HG03460 (cell line): Measurements from ENCODE around the gene GPR157.
"Not testable (repeated sequence)": the region's sequence is repeated elsewhere in the genome, so short reads cannot be mapped to it uniquely, and the experiment has no call there.

Experiments
- ATAC-seq: cut with Tn5 transposase; IDR thresholded peaks from one replicate; pipeline ENCODE4 v1.9.1; 2021; ENCODE audit not compliant: unreplicated experiment

The GPR157 gene

DNA sequence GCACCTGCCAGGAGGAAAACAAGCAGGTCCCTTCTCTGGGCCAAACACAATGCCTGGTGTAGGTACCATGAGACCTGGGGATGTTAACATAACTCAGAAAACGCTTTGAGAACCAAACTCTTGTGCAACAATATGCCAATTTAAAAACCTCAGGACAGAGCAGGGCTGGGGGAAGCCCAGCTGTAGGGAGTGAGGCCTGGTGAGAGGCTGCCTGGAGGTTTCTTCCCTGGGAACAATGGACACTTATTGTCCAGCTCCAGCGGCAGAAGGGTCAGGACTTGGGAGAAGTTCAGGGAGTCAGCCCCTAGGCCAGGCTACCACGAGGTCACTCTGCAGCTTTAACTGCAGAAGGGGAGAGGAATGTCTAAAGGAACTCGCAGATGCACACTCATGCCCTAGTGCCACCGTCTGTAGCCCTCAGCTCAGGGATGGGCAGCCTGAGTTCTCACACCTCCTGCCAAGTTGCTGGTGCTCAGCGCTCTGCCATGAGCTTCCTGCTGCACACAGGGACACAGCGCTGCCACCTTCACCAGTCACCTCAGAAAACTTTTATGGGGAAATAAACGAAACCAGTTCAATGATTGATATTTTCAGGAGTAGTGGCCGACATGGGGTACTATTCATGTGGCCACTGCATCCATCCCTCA is 8.5 kb downstream of the GPR157 start:
- no peak for ATAC-seq

- ATAC-seq: no peak
Observed at GRCh38 chr1:9119745-9120144, 9.2 kb downstream of the GPR157 start.

DNA sequence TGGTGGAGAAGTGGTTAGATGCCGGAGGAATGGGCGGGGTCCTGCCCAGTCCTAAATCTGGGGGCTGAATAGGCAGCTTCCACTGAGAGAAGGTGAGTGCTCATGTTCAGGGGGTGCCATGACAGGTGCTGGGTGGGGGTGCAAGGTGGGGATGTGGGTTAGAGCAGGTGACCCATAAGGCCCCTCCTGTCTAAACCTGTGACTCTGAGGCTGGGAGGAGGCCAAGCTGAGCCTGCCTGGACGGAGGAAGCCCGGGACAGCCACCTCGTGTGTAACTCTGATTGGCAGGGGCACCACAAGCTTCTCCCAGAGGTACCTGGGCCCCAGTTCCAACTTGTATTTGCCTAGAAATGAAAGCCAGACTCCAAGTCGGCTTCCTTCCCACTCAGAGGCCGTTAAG is 10.7 kb downstream of the GPR157 start:
- no peak for ATAC-seq

GRCh38 chr1:9115351-9116205 is 13.3 kb downstream of the GPR157 start:
- ATAC-seq: no peak

GRCh38 chr1:9112961-9113880 is 15.7 kb downstream of the GPR157 start:
- no peak for ATAC-seq

DNA sequence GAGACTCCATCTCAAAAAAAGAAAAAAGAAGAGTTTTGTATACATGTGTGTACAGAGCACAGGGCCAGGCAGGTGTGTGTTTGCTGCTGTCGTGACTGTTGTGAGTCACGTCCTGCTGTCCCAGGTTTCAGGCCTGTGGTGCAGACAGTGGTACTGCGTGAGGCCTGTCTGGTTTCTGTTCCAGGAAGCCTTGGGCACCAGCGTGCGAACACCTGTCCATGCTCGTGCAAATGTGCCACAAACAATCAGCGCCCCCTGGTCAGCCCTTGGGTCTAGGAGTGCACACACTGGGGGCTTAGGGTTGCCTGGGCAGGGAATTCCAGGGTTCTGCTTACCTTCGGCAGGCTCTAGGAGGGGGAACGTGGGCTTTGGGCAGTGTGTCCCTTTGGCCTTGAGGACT is 16.9 kb downstream of the GPR157 start:
- ATAC-seq: no peak

DNA sequence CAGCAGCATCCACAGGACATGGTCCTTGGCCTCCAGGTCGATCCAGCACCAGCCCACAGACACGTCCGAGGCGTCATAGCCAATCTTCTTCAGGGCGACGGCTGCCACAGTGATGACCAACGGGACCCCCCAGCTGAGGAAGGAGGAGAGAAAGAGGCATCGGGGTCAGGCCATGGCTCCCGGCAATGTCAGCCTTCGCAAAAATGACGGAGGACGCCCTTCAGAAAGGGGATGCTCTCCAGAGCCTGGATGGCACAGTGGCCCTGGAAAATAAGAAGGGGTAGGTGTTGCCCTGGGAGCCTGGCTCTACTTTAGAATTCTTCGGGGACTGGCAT is 17.6 kb downstream of the GPR157 start:
- ATAC-seq: no peak

DNA sequence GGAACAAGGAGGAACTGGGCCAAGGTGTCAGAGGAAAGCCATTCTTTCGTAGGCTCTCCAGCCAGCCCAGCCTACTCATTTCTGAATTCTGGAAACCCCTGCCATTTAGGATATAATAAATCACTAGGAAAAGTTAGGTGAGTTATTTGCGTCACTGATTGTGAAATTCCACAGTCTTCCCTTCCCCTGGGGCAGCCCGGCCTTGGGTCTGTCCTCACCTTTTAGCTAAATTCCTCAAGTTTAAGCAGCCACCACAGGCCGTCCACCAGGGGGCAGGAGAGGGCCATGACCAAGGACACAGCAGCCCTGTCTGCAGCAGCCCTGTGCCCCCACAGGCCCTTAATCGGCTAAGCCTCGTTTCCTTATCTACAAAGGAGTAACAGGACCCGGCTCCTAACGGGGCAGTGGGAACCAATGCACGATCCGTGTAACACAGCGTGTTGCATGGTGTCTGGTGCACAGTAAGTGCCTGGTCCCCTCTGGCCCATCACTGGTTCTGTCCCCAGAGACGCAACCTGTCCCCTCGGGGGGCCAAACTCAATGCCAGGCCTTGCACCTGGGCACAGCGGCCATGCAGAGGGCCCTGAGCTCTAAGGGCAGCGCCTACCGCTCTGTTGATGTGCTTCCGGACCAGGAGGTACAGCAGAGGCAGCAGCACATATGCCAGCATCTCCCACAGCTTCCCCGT is 18.1 kb downstream of the GPR157 start:
- ATAC-seq: no peak

DNA sequence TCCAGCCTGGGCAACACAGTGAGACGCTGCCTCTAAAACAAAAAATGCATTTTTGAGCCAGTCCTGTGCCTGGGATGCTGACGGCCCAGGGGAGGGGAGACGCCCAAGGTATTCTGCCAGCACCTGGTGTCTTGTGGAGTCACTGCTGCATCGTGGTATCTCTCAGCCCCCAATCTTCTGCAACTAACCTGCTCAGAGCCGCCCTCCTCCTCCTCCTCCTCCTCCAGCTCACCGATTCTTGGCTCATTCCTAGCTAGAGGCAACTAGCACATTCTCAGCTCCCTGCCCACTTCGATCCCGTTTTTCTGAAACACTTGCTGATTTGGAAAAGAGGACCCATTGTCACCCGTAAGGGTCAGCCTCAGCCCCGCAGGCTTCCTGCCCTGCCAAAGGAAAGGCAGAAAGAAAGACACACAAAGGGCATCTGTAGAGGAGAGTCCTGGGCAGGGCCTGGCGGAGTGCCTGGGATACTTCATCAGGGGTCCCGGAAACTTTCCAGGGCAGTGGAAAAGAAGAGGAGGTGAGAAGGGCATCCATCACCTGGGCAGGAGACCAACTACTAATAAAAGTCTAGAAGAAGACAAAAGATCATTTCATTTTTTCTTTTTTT is 20.7 kb downstream of the GPR157 start:
- ATAC-seq: no peak

- ATAC-seq: no peak
Observed at GRCh38 chr1:9107136-9107535, 21.8 kb downstream of the GPR157 start.

GRCh38 chr1:9106286-9106685 is 22.6 kb downstream of the GPR157 start:
- ATAC-seq: no peak

DNA sequence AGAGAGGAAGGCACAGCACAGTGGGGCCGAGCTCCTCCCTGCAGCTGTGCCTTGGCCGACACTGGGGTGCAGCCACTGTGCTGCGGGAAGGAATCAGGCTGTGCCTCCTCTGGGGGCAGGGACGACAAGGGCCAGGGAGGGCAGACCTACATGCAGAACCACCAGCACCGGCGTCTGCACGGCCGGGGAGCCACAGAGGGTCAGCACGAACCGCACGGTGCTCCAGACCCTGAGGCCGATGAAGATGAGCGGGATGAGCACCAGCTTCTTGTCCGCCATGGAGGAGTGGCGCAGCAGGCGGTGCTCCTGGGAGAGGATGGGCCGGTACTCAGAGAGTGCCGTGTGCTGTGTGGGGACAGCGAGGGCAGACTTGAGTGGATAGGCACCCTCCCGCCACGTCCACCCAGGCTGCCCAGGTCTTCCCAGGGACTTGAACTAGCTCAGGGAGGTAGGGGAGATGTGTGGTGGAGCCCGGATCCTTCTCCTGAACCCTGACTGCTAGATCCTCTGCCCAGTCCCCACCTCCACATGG is 23.5 kb downstream of the GPR157 start:
- ATAC-seq: no peak

GRCh38 chr1:9101510-9102146 is 27.3 kb downstream of the GPR157 start:
- no peak for ATAC-seq

DNA sequence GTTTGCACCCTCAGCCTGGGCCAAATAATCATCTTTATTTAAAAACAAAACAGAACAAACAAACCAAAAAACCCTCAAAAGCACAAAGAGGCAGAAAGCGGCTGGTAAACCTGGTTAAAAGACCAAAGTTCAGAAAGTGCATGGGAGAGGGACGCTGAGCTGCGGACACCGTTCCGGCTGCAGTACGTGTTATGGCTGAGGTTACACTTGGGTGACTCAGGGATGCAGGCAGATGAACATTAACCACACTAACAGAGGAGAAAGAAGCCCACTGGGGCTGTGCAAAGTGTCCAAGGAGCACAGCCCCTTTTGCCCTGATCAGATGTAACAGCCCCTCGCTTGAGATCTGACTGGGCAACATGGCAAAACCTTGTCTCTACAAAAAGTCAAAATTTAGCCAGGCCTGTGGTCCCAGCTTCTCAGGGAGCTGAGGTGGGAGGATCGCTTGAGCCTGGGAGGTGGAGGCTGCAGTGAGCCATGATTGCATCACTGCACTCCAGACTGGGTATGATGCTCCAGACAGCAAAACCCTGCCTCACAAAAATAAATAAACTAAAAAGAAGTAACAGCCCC is 28.3 kb downstream of the GPR157 start:
- no peak for ATAC-seq

DNA sequence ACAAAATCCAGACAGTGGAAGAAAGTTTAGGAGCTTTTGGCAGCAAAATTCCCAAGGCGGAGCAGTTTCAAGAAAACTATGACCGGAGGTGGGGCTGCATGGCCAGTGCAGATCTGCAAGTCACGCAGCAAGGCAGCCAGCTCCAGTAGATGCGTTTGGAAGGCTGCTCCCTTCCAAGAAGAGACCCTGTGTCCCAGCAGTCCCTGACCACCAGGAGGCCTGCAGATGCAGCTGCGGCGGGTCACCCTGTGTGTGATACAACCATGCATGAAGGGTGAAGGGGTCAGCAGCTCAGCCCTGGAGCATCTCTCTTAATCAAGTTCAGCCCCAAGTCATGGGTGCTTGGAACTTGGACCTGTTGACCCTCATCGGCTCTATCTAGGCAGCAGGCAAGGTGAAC is 29.3 kb downstream of the GPR157 start:
- ATAC-seq: no peak

DNA sequence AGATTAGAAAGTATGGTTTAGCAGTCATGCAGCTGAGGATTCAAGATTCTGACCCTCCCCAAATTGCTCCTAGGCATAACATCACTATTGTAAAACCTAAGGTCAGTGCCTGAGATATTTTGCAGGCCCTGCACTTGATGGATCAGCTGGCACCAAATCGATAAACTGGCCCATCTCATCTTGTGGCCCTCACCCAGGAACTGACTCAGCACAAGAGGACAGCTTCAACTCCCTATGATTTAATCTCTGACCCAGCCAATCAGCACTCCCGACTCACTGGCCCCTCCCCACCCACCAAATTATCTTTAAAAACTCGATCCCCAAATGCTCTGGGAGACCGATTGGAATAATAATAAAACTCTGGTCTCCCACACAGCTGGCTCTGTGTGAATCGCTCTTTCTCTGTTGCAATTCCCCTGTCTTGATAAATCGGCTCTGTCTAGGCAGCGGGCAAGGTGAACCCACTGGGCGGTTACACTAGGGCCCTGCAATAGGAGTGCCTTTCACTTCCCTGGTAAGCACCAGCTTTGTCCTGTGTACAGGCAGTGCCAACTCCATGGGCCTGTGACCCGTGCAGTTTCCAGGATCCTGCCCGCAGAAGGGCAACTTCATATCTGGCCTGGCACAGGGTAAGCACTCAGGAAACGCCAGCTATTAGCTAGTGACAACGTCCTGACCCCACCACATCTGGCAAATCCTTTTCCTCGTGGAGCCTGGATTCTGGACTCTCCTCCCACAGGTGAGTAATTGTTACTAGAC is 30.8 kb downstream of the GPR157 start:
- ATAC-seq: no peak

DNA sequence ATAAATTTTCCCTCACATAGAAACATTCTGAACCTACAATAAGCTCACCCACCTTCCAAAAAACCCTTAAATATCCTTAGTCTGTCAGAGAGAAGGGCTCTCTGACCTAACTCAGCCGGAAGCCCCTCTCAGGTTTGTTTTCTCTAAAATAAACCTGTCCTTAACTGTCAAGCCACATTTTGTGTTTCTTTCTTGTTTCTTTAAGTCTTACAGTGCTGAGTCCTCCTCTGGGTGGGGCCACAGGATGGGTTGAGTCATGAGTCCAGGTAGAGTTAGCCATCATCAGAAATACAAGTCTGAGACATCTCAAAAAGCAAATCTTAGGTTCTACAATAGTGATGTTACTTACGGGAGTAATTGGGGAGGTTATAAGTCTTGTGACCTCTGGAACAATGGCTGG is 33.1 kb downstream of the GPR157 start:
- no peak for ATAC-seq

GRCh38 chr1:9093996-9094595 is 34.8 kb downstream of the GPR157 start:
- not testable (repeated sequence) for ATAC-seq
